ENCODE measurements around the gene SOCS7.
"Not testable (repeated sequence)": the region's sequence is repeated elsewhere in the genome, so short reads cannot be mapped to it uniquely, and the experiment has no call there.

Gene SOCS7

GRCh38 chr17:38421871-38422827, 70.5 kb downstream of the SOCS7 start:
- no peak for DNase-seq (ENCODE audit: low read depth in 2 of 2)

DNA sequence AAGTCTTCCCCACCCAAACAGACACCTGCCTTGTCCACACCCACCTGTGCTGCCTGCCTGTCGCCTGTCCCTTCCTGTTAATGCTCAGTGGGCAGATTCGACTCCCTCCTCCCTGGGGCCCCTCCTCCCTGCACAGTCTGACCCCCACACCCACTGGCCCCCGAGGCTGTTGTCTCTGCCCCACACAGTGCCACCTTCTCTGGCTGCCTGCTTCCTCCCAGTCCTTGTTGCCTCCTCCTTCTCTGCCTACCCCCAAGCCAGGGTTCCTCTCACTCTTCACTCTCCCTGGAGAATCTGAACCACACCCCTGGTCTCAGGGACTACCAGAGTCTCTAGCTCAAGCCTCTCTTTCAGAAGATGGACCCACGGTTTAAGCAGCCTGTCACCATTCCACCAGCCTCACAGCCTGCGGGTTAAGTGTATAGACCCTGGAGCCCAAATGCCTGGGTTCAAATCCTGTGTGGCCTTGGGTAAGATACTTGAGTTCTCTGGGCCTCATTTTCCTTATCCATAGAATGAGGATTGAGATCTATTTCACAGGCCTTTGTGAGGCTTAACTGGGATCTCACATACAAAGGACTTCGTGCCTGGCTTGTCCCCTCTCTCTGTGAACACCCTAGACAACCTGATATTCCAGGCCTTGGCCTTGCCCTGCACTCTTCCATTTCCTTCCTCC, 72.8 kb downstream of the SOCS7 start:
- no peak for DNase-seq (ENCODE audit: low read depth in 2 of 2)

DNA sequence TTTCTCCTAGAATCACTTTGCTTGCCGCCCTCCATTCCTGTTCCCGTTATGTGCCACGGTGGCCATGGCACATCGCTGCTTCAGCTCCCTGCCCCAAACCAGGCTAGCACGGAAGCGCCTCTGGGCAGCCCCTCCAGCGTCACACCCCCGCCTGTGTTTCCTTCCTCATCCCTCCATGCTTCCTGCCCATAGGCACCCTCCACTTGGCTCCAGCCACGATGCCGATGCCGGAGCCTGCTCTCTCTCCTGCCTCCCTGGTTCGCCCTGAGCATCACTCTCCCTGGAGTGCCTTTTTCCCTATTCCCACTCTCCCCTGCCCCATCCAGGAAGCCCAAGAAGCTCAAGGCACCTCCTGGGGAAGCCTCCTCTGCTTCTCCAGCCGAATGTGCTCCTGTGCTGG, 73.4 kb downstream of the SOCS7 start:
- DNase-seq (ENCODE audit: low read depth in 2 of 2) = no peak

DNA sequence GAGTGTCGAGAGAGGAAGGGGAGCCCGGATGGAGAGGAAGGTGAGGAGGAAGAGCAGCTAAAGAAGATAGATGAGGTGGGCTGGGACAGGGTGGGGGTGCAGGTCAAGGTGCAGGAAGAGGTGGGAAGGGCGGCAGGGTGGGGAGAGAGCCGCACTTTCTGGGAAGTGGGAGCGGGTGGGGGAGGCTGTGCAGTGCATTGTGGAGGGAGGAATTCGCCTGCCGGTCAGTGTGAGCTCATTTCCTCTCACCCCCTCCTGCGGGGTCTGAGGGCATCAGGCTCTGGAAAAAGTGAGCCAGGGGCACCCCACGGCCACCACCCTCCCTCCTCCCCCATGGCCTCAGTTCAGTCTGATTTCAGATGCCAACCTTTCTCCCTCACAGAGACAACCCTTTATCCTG, 74.1 kb downstream of the SOCS7 start:
- DNase-seq (ENCODE audit: low read depth in 2 of 2) = no peak

- no peak for DNase-seq (ENCODE audit: low read depth in 2 of 2)
Observed at GRCh38 chr17:38426441-38426840, 74.8 kb downstream of the SOCS7 start.

- DNase-seq (ENCODE audit: low read depth in 2 of 2) = no peak
Observed at GRCh38 chr17:38427160-38427949, 75.7 kb downstream of the SOCS7 start.

DNA sequence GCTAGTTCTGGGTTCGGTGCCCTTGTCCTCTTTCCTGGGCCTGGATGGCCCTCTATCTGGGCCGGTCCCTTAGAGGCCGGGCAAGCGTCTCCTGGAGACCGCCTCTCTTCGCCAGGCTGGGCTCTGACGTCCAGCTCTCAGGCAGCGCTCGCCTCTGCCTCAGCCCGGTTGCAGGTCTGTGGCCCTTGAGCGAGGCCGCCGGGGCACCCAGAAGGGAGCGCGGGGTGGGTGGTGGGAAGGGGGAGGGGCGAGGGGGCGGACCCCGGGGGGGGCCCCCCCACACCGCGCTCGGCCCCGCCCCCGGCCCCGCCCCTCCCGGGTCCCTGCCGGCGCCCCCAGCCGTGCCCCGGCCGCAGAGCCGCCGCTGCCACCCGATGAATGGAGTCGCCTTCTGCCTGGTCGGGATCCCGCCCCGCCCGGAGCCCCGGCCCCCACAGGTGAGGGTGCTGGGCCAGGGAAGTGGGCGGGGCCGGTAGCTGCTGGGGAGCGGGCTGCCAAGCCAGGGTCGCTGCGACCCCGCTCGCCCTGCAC, 76.5 kb downstream of the SOCS7 start, which contains the start of gene ARHGAP23:
Gene ARHGAP23, plus strand, starts transcription at position 353 of the 531 bp plus-strand sequence. Its CDS starts 22 bp downstream, at position 375.
- peak in 1 of 2 donors; percentile 18 for DNase-seq (ENCODE audit: low read depth in 2 of 2)

GRCh38 chr17:38428643-38429371, 77.2 kb downstream of the SOCS7 start:
- no peak for DNase-seq (ENCODE audit: low read depth in 2 of 2)

DNA sequence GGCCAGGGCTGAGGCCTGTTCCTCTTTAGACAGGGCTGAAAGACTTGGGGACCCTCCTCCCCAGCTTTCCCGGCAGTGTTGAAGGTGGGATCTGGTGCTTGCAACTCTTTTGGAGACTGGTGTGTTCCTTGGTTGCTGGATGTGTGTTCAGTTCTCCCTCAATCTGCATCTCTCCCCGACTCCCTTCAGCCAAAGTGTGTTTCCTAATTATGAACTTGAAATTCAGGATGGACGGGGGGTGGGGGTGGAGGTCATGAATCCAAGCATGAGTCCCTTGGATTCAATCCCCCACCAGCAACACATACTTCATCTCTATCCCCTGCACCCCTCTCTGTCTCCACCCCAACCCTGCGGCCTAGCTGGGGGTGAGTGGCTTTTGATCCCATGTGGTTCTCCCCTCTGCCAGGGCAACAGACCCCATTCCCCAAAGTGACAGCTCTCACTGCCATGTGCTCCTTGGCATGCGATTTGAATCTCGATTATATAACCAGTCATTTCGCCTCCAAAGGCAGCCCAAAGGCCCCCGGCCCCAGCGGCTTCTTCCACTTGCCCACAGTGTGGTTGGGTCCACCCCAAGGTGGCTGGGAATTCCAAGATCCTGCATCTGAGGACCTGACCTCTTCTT, 77.9 kb downstream of the SOCS7 start:
- DNase-seq (ENCODE audit: low read depth in 2 of 2) = no peak

- no peak for DNase-seq (ENCODE audit: low read depth in 2 of 2)
Observed at GRCh38 chr17:38430316-38430715, 78.7 kb downstream of the SOCS7 start.

DNA sequence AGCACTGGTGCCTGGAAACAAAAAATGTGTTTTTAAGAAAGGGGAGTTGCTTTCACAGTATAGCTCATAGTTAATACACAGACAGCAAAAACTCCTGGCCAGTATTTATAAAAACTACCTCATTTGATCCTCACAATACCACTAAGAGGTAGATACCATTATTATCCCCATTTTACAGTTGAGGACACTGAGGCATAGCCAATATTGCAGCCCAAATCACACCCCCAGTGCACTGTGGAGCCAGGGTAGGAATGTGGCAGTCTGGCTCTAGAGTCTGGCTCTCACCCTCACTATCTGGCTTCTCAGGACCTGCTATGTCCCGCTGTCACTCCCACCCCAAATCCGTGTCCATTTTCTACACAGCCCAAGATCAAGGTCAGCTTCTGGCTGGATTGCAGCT, 79.2 kb downstream of the SOCS7 start:
- no peak for DNase-seq (ENCODE audit: low read depth in 2 of 2)

GRCh38 chr17:38431346-38432145, 79.9 kb downstream of the SOCS7 start:
- DNase-seq (ENCODE audit: low read depth in 2 of 2) = no peak

GRCh38 chr17:38434178-38434665, 82.6 kb downstream of the SOCS7 start:
- DNase-seq (ENCODE audit: low read depth in 2 of 2) = no peak

GRCh38 chr17:38435795-38436194, 84.2 kb downstream of the SOCS7 start:
- no peak for DNase-seq (ENCODE audit: low read depth in 2 of 2)

GRCh38 chr17:38436386-38436785, 84.7 kb downstream of the SOCS7 start:
- DNase-seq (ENCODE audit: low read depth in 2 of 2) = no peak

DNA sequence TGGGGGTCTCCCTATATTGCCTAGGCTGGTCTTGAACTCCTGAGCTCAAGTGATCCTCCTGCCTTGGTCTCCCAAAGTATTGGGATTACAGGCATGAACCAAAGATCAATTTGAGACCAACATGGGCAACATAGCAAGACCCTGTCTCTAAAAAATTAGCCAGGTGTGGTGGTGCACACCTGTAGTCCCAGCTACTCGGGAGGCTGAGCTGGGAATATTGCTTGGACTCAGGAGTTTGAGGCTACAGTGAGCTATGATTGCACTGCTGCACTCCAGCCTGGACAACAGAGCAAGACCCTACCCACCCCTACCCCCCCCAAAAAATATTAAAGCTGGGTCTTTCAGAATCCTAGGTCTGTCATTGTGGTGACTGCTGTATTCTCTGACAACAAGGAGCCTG, 85.7 kb downstream of the SOCS7 start:
- not testable (repeated sequence) for DNase-seq (ENCODE audit: low read depth in 2 of 2)

DNA sequence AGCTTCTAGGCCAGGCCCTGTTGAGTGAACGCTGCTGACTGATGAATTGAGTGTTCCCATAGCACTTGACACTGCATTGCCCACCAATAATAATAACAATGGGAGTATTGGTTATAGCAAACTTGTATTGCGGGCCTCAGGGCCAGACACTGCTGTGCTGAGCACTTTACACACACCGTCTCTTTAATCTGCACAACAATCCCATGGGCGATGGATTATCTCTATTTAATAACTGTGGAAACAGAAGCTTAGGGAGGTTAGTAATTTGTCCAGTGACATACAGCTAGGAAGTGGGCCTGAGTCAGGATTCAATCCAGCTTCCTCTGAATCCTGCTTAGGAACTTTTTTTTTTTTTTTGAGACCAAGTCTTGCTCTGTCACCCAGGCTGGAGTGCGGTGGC, 87.8 kb downstream of the SOCS7 start:
- no peak for DNase-seq (ENCODE audit: low read depth in 2 of 2)

- DNase-seq (ENCODE audit: low read depth in 2 of 2) = no peak
Observed at GRCh38 chr17:38440614-38441397, 89.2 kb downstream of the SOCS7 start.
